SU-DHL-6 (cell line): ENCODE data around the gene LAMC3.

ENCODE experiments used
- H2AFZ ChIP-seq: fragments of 200-600 bp; sonication (generic); 2 replicates; pipeline ENCODE4 v1.6.1; 2014; ENCODE audit warnings: low read depth, mild to moderate bottlenecking, moderate library complexity, mixed read lengths, antibody characterized with exemption, low read length; ENCODE audit not compliant: severe bottlenecking
- H3F3A ChIP-seq: fragments of 200-600 bp; shearing (Covaris generic); 2 replicates; pipeline ENCODE4 v1.6.0; 2016; ENCODE audit warnings: antibody characterized with exemption, mild to moderate bottlenecking; ENCODE audit not compliant: insufficient read depth
- H3K27ac ChIP-seq: fragments of 200-600 bp; sonication (generic); 2 replicates; pipeline ENCODE4 v1.5.1; 2016; ENCODE audit warnings: low read depth, mild to moderate bottlenecking, low read length, moderate library complexity, mixed read lengths
- H3K27me3 ChIP-seq: fragments of 200-600 bp; sonication (generic), shearing (Covaris generic); 2 replicates; pipeline ENCODE4 v1.6.0; 2014; ENCODE audit warnings: mild to moderate bottlenecking, low read length
- H3K36me3 ChIP-seq: fragments of 200-600 bp; sonication (generic); 2 replicates; pipeline ENCODE4 v1.6.1; 2014; ENCODE audit warnings: mild to moderate bottlenecking, low read length, mixed read lengths
- H3K4me2 ChIP-seq: fragments of 300-600, 200-600 bp; shearing (Covaris generic), sonication (generic); 2 replicates; pipeline ENCODE4 v1.6.0; 2014; ENCODE audit warnings: low read length, low read depth, mild to moderate bottlenecking; ENCODE audit not compliant: poor library complexity, severe bottlenecking
- H3K4me3 ChIP-seq: fragments of 200-600 bp; sonication (generic); 2 replicates; pipeline ENCODE4 v1.5.1; 2014; ENCODE audit warnings: antibody characterized with exemption, low read length, mild to moderate bottlenecking, mixed read lengths; ENCODE audit not compliant: insufficient read depth, poor library complexity, severe bottlenecking
- H3K79me2 ChIP-seq: fragments of 200-600 bp; sonication (generic); 2 replicates; pipeline ENCODE4 v1.6.1; 2014; ENCODE audit warnings: mild to moderate bottlenecking, low read length, moderate library complexity; ENCODE audit not compliant: insufficient read depth
- H3K9ac ChIP-seq: fragments of 200-600 bp; sonication (generic); 2 replicates; pipeline ENCODE4 v1.7.0; 2014; ENCODE audit warnings: mild to moderate bottlenecking, low read length
- H3K9me2 ChIP-seq: fragments of 200-600 bp; sonication (generic); replicated peaks from 2 replicates; pipeline ENCODE4 v1.6.1; 2014; ENCODE audit warnings: low read length; ENCODE audit not compliant: insufficient read depth
- H3K9me3 ChIP-seq: fragments of 200-600 bp; sonication (generic); 2 replicates; pipeline ENCODE4 v1.6.1; 2014; ENCODE audit warnings: low read length, mixed read lengths; ENCODE audit not compliant: insufficient read depth
- H4K20me1 ChIP-seq: fragments of 200-600 bp; sonication (generic); 2 replicates; pipeline ENCODE4 v1.6.1; 2014; ENCODE audit warnings: low read depth, mild to moderate bottlenecking, antibody characterized with exemption, low read length, moderate library complexity, mixed read lengths
- CTCF ChIP-seq: fragments of 200-600 bp; sonication (generic); IDR thresholded peaks from one replicate; pipeline ENCODE4 v1.5.1; 2017; ENCODE audit warnings: antibody characterized with exemption, mild to moderate bottlenecking, low read length, moderate library complexity; ENCODE audit not compliant: insufficient read depth, poor library complexity, severe bottlenecking
- EZH2phosphoT487 ChIP-seq: fragments of 200-600 bp; sonication (generic), shearing (Covaris generic); conservative IDR thresholded peaks from 2 replicates; pipeline ENCODE4 v1.6.1; 2018; ENCODE audit warnings: mild to moderate bottlenecking, antibody characterized with exemption, low read length, moderate library complexity, mixed read lengths

The LAMC3 gene

GRCh38 chr9:130975156-130975555, 33.8 kb upstream of the LAMC3 start:
- no peaks in the 10 kb centered on the region for H4K20me1 ChIP-seq
- H3K27ac ChIP-seq, result no peak overlapping the region
- H2AFZ ChIP-seq, result no peak overlapping the region
- H3K79me2 ChIP-seq, result no peaks in the 10 kb centered on the region
- H3K9ac ChIP-seq, result no peak overlapping the region
- H3F3A ChIP-seq, result no peaks in the 10 kb centered on the region
- TF ChIP-seq CTCF, result no peak
- no peak for TF ChIP-seq EZH2phosphoT487
- no peaks in the 10 kb centered on the region for H3K36me3 ChIP-seq
- H3K27me3 ChIP-seq, result no peaks in the 10 kb centered on the region
- no peak overlapping the region for H3K4me2 ChIP-seq
- no peaks in the 10 kb centered on the region for H3K9me2 ChIP-seq
- H3K4me3 ChIP-seq, result no peak overlapping the region
- H3K9me3 ChIP-seq, result no peaks in the 10 kb centered on the region

DNA sequence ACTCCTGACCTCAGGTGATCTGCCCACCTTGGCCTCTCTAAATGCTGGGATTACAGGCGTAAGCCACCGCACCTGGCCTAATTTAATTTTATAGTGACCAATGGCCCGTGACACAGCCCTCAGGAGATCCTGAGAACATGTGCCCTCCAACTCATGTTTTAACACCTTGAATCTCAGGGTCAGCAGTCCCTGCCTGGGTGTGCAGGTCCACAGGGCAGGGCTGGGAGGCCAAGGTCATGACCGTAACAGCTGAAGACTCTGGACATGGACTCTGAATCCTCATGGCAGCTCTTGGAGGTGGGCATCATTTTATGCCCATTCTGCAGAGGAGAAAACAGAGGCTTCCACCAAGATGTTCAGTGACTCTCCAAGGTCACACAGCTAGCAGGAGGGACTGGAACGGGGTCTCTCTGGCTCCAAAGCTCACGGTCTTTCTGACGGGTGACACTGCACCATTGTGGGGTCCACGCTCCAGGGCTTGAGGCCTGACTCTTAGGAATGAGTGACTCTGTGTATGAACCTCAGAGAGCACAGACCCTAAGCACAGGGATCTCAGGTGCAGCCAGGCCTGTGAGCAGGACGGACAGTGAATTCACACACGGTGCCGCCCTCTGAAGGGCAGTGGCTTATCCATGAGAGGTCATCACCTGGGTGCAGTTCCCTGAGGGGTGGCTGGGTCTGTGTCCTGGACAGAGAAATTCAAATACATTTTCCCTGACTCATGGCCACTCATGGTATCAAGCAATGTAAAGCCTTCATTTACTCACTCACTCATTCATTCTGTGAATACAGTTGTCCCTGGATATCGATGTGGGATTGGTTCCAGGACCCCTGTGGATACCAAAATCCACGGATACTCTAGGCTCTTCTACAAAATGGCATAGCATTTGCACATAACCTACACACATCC, 32.8 kb upstream of the LAMC3 start:
- H3K9me2 ChIP-seq, result no peaks in the 10 kb centered on the region
- H3K36me3 ChIP-seq, result no peaks in the 10 kb centered on the region
- no peak for TF ChIP-seq EZH2phosphoT487
- TF ChIP-seq CTCF, result no peak
- no peak overlapping the region for H3K4me2 ChIP-seq
- H3K79me2 ChIP-seq, result no peaks in the 10 kb centered on the region
- no peaks in the 10 kb centered on the region for H3K27me3 ChIP-seq
- H3K9me3 ChIP-seq, result no peaks in the 10 kb centered on the region
- H3K9ac ChIP-seq, result no peak overlapping the region
- H3K4me3 ChIP-seq, result no peak overlapping the region
- H3K27ac ChIP-seq, result no peak overlapping the region
- no peaks in the 10 kb centered on the region for H4K20me1 ChIP-seq
- H3F3A ChIP-seq, result no peaks in the 10 kb centered on the region
- no peak overlapping the region for H2AFZ ChIP-seq

DNA sequence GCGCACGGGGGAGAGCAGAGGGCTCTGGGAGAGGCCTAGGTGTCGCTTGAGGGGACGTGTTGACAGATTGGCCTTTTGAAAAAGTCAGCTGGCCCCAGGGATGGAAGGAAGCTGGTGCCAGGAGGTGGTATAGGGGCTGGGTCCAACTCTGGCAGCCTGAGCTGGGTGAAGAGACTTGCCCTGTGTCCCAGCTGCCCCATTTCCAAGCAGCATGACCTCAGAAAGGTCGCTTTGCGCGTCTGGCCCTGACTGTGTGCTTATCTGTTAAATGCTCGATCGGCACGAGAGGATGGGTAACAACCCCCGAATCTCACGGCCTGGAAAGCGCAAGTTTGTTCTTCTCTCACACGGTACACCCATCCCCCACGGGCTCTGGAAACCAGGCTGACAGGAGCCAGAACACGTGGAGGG, 31.2 kb upstream of the LAMC3 start:
- Histone ChIP-seq H3K27ac (no peak overlapping the region), H3K4me2 (no peak overlapping the region), H3K9me3 (no peaks in the 10 kb centered on the region), H3F3A (no peaks in the 10 kb centered on the region), H3K9me2 (no peaks in the 10 kb centered on the region), H3K4me3 (no peak overlapping the region), H3K36me3 (no peaks in the 10 kb centered on the region), H2AFZ (no peak overlapping the region), H3K9ac (no peak overlapping the region), H3K79me2 (no peaks in the 10 kb centered on the region), H4K20me1 (no peaks in the 10 kb centered on the region), H3K27me3 (no peaks in the 10 kb centered on the region)
- TF ChIP-seq CTCF, result no peak
- no peak for TF ChIP-seq EZH2phosphoT487
